ENCODE data around the gene CNTN4.
"Not testable (repeated sequence)": the region's sequence is repeated elsewhere in the genome, so short reads cannot be mapped to it uniquely, and the experiment has no call there.

The CNTN4 gene

DNA sequence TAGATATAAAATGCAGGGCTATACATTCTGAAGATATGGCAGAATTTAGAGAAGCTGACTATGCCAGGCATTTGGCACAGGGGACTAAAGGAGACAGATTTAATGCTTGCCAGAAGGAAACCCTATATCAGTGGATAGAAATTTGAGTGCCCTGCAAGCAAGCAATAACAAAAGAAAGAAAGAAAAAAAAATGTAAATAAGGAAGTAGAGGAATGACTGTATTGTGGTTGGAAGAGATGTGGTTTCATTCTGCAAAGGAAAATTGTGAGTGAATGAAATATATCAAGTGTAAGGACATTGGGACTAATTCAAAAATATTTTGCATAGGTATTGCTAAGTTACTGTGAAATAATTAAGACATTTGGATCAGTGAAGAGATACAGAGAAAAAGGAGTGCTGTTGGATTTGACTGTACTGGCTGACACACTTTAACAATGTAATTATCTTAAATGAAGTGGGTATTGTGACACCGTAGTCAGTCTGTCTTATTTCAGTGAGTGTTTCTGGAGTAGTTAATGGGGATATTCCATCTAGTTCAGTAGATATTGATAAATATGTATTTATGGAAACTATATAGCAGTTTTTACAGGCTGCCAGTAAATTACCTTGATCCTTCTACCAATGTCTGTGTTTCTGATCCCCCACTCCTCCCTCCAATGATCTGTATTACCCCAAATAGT, 418.2 kb downstream of the CNTN4 start:
- no peak for DNase-seq (ENCODE audit: low read depth, low spot score)

DNA sequence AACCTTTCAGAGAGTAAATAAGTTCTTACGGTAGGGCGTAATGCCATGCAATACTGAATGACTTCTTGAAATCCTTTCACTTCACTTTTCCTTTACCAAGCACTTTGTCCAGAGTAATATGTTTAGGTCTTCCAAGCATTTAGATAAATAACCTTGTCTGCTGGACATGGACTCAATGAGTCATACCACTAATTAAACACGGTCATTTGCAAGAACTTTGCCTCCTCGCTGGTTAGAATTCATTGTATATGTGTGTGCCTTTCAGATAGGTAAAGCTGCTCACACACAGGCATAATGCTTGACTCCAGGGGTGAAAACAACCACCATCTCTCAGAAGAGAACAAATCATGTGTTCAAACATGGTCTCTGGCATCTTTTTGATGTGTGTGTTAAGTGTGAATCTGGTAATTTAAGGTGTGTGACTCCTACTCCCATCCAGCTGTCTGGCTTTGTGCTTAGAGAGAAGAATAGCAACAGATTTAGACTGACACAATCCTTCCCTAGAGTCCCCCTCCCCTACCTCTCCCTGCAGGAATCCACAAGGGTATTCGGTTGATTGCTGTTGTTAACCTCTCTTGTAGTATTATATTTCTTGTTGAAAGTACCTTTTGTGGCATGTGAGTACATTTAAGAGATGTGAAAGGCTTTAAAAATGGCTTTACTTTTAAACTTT, 419.0 kb downstream of the CNTN4 start:
- no peak for DNase-seq (ENCODE audit: low read depth, low spot score)

DNA sequence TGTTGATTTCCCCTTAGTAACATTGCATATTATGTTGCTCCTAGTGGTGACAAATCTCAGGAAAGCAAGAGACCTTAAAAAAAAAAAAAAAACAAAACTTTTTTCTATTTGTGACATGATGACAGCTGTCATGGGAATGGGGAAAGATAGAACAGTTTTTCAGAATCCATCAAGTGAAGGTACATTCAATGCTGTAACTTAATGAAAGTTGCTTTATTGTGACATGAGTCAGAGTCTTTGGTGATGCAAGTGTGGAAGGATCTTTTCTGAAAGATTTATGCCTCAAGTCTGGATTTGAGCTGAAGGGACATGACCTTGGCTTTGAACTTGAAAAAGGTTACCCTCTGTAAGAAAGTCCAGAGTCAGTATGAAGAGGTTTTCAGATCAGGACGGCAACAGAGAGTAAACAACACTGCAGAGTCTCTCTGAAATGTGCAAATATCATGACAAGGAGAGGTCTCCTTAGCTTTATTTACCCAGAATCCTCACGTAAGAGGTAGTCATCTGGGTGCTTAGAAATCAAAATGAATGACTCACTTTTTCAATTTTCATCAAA, 424.7 kb downstream of the CNTN4 start:
- DNase-seq (ENCODE audit: low read depth, low spot score) = no peak

DNA sequence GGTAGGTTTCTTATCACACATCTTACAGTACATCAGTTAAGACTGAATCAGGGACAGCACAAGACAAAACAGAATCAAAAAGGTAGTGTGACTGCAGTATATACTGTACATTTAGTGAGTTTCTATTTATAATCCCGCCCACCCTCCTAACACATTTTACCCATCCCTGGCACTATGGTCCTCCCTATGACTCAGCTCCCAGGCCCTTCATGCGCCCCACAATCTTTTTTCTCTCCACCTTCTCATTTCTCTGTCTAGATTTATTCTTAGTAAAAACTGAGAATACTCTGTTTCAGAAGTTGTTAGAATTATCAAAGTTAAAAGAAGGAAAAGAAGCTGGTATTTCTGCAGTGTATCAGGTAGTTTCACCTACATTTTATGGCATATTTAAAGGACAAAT, 427.3 kb downstream of the CNTN4 start:
- no peak for DNase-seq (ENCODE audit: low read depth, low spot score)

DNA sequence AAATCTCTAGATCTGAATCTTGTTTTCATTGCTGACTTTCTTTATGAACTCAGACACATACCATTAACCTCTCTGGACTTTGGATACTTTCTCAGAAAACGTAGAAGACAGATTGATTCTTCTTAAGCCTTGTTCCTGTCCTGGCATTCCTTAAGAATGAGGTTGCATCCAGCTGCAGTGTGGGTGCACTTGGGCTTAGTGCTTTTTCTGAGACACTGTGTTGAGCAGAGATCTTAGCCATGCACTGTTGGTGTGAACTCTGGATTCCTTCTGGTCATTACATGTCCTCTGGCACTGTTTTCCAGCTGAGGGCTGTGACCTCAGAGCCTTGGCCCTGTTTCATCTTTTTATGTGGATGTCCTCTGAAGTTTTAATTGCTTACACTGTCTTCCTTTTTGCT, 428.3 kb downstream of the CNTN4 start:
- DNase-seq (ENCODE audit: low read depth, low spot score) = no peak

DNA sequence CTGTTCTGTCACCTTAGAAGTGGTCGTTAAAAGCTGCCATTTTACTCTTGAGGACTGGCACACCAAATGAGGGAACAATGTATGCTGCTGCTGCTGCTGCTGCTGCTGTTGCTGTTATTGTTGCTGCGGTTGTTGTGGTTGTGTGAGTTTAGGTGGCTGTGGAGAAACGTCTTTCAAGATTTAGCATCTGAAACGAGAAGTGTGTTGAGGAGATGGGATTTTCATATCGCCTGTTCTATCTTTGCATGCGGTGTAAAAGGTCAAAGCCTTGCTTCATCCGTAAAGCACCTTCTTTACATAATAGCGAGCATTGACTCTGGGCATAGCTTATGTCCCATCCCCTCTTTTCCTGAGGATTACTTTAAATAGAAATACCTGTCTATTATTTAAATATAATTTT, 428.7 kb downstream of the CNTN4 start:
- DNase-seq (ENCODE audit: low read depth, low spot score) = not testable (repeated sequence)

DNA sequence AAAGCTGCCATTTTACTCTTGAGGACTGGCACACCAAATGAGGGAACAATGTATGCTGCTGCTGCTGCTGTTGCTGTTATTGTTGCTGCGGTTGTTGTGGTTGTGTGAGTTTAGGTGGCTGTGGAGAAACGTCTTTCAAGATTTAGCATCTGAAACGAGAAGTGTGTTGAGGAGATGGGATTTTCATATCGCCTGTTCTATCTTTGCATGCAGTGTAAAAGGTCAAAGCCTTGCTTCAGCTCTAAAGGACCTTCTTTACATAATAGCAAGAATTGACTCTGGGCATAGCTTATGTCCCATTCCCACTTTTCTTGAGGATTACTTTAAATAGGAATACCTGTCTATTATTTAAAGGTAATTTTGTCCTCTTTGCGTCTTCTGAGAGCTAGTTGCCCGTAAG, 436.1 kb downstream of the CNTN4 start:
- DNase-seq (ENCODE audit: low read depth, low spot score) = not testable (repeated sequence)

DNA sequence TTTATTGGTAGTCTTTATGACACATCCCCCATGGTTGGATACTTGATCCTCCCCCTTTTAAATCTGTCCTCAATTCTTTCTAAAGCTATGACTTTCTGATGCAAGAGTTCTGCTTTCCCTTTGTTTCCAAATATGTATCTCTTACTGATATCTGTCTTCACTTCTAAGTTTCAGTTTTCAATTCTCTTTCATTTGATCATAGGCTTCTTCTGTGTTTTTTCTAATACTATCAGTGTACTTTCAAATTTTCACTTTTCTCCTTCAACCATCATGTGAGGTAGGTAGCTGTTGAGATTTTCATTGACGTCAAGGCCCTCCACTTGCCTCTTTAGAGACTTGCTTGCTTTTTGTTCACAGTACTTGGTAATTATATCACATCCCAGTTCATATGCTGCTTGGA, 436.5 kb downstream of the CNTN4 start:
- no peak for DNase-seq (ENCODE audit: low read depth, low spot score)

DNA sequence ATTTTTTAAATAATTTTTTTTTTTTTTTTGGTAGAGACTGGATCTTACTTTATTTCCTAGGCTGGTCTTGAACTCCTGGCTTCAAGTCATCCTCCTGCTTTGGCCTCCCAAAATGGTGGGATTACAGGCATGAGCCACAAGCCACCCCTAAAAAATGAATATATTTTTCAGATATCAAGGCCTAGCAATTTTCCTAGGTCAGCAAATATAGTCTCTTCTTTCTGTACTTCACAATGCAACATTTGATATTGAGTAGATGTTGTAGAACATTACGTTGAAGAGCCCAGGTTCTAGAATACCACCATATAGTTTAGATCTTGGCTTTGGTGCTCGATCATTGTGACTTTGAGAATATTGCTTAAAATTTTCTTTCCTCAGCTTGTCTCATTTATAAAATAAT, 437.9 kb downstream of the CNTN4 start:
- no peak for DNase-seq (ENCODE audit: low read depth, low spot score)

DNA sequence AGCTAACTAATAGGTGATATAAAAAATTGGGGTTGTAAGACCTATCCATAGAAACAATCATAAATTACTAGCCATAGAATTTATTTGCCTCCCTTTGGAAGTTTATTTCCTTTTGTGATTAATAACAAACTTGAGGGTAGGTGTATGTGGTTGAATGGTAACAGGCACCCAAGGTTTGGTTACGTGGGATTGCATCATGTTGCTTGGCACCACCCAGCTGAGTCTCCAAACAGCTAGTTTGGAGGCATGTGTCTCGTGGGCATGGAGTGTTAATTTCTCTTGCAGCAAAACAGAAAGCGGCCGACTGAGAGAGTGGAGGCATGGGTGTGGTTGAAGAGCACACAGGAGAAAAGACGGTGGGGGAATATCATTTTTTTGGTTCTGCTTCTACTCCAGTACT, 441.4 kb downstream of the CNTN4 start:
- no peak for DNase-seq (ENCODE audit: low read depth, low spot score)

DNA sequence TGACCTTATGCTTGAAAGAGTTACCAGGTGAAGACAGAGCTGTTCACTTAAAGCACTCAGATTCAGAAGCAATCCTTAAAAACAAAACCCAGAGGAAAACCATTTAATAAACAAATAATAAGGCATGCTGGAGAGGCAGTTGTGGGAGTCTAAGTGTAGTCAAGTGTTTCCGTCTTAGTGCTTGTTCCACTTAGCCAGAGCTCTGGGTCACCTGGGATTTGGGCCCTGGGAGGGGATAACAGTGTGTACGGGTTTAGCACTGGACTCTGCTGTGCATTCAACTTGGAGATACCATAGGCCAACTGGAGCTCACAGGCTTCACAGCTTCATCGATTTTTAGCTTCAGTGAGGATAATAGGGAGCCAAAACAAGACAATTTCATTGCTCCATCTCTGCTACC, 444.6 kb downstream of the CNTN4 start:
- DNase-seq (ENCODE audit: low read depth, low spot score) = no peak

DNA sequence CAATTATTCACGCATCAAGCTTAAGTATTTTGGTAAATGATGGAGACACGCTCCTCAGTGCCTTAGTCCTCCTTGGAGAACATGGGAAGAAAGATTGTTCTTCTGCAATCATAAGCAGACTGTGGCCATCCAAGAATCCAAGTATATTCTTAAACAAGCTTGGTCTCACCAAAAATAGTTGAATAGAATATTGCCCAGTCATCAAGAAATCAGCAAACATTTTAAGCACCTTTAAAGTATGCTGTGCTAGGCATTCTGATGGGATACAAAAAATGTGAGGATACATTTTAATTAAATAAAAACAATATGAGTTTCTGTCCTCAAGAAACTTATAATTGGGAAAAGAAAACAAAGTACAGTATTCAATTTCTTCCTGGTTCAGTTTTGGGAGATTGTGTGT, 445.5 kb downstream of the CNTN4 start:
- no peak for DNase-seq (ENCODE audit: low read depth, low spot score)

DNA sequence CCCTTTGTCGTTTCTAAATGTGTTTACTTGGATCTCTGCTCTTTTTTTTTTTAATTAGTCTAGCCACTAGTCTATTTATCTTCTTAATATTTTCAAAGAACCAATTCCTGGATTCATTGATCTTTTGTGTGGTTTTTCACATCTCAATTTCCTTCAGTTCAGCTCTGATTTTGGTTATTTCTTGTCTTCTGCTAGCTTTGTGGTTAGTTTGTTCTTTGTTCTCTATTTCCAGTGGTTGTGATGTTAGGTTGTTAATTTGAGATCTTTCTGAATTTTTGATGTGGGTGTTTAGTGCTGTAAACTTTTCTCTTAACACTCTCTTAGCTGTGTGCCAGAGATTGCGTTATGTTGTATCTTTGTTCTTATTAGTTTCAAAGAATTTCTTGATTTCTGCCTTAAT, 446.1 kb downstream of the CNTN4 start:
- DNase-seq (ENCODE audit: low read depth, low spot score) = no peak

DNA sequence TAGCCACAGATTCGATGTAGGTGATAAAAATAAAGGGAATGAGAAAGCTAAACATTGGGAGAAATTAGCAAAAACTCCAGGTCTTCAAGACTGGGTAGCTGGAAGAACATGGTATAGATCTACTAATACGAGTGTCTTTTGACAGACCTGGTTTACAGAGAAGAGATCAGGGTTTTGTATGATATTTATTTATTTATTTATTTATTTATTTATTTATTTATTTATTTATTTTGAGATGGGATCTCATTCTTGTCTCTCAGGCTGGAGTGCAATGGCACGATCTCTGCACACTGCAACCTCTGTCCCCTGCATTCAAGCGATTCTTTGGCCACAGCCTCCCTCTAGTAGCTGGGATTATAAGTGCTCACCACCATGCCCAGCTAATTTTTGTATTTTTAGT, 448.4 kb downstream of the CNTN4 start:
- DNase-seq (ENCODE audit: low read depth, low spot score) = no peak

DNA sequence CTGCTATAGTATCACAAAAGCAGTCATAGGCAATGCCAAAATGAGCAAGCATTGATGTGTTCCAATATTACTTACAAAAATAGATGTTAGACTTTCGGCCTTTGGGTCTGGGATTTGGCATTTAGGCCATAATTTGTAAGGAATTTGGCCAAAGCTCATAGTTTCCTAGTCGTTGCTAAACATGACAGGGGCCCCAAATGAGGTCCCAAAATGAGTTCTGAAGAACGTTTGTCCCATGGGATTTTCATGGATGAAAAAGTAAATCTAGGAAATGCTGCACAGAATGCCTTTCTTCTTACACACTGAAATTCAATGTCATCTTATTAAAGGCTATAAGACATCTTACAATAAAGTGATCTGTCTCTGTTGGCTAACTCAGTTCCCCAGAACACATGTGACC, 456.0 kb downstream of the CNTN4 start:
- DNase-seq (ENCODE audit: low read depth, low spot score) = no peak

DNA sequence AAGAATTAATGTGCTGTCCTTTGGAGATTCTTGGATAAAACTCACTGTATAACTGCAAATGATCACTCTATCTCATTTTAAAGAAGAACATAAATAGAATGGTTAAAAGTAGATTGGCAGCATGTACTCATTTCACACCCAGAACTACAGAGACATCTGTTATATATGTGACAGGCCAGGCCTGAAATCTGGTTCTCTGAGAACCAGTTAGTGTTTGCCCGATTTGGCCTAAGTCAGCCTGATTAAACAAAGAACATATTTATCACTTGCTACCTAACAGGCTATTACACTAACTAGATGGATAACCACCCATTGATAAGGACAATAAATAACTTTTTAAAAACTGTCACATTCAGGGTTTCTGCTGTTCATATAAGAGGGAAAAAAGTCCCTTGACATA, 460.1 kb downstream of the CNTN4 start:
- no peak for DNase-seq (ENCODE audit: low read depth, low spot score)

DNA sequence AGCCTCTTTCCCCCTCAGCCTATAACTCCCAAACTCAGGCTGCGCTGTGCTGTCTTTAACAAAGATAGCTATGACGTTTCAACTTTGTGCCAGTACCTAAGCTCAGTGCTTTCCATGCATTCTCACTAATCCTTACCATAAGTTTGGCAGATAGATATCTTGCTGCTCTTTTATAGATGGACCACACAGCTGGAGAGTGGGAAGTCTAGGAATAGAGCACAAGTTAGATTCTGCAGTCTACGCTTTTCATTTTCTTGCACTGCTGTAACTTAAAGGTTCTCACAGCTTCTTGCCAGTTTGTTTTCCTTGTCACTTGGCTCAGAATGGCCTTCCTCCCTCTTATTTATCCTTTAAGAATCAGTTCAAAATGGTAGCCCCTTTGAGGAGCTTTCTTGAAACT, 468.8 kb downstream of the CNTN4 start:
- no peak for DNase-seq (ENCODE audit: low read depth, low spot score)

DNA sequence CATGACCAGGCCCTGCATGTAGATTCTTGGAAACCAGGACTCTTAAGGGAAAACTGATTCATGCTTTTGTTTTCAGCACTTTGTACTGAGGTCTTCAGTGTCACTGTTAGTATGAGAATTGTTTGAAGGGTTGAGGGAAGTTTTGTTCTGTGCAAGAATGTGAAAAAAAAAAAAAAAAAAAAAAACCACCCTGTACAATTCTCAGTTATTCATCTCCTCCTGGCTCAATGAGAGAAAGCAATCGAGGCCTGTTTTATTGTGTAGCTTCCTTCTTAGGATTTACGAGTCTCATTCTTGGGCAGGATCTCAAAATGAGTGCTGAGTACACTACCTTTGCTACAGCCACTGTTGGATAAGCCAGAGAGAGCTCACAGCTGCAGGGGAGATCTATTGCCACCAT, 469.5 kb downstream of the CNTN4 start:
- DNase-seq (ENCODE audit: low read depth, low spot score) = no peak

DNA sequence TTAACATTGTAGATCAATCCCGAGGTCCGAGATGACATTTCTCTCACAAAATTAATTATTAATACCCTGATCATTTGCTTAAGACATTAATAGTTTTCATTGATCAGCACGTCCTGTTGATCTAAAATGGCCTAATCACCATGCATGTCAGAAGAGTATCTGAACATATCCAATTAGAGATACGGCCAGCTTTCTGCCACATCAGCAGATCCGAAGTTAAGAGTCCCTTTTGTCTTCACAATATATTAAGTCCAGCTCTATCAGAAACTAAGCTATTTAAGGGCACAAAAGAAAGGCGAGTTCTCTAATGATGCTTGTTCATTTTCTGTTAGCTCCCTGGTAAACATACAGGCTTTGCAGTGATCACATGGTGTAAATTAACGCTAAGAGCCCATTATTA, 470.3 kb downstream of the CNTN4 start:
- DNase-seq (ENCODE audit: low read depth, low spot score) = no peak

DNA sequence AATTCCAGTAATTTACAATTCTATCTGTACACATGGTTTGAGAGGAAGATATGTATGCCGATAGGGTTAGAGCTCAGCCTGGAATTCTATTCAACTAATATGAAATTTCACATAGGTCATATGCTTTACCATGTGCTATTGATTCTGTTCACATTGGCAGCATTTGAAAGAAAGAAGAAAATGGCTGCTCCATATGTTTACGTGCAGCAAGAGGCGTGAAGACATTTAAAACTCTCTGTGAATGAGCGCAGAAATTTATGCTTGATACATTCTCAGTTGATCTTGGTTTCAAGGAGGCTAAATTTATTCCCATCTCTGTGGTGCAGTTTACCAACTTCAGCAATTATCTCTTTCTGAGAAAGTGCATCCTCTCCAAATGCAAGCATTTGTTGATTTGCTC, 478.9 kb downstream of the CNTN4 start:
- no peak for DNase-seq (ENCODE audit: low read depth, low spot score)

DNA sequence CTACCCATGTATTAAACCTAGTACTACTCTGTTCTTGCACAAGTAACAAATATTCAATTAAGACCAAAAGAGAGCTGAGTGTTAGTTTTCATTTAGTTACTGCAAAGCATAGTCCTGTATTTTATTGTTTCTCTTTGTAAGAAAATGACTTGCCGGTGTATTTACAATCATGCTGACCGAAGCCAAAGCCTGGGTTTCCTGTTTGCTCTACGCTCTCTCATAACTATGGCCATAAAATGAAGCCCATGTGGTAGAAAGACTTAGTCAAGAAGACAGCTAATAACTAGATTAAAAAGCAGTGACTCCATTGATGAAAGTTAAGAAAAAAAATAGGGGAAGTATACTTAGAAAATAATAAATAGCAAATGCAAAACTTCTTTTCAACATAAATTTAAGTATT, 479.9 kb downstream of the CNTN4 start:
- DNase-seq (ENCODE audit: low read depth, low spot score) = no peak

DNA sequence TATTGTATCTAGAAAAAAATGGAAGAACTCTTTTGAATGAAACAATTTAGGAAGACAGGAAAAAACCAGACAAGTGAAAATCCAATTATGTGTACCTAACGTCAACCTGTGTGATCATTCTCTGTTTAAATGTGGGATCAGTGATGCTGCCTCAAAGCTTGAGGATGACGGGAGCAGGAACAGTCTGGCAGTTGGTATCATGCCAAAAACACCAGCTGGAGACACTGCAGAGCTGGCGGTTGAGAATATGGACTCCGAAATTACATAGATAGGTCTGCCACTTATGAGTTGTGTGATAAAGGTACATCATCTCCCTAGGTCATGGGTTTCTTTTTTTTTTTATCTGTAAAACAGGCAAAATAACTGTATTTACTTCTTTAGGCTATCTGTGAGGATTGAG, 480.5 kb downstream of the CNTN4 start:
- no peak for DNase-seq (ENCODE audit: low read depth, low spot score)

DNA sequence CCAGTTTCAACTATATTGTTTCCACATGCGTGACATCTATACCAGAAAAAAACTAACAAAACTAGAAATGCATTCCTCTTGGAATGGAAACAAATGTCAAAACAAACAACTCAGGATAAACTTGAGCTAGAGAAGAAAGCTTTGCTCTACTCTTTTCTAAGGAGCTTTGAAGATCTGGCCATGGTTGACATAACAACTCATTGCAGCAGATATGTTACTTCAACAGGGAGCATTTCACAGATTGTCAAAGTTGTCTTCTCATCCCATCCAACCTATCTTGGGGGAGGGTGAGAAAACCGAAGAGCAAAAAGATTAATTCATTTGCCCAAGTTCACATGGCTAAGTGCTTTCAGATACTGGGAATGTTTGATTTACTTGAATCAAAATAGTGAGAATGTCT, 484.4 kb downstream of the CNTN4 start:
- DNase-seq (ENCODE audit: low read depth, low spot score) = no peak
